ENCODE results near the gene NKX2-4. TPM values are rescaled to one million over a fixed set of nuclear protein-coding genes. Genes with fewer than 3 reads are reported as not detected.

The NKX2-4 gene
- total RNA-seq, 4 donors from 2014 or later: not detected

- DNase-seq (ENCODE audit: low spot score in 2 of 2): no peak
- 97 to 99% methylated on average over 5 of the region's 5 CpGs for WGBS, 2 donors
- intact Hi-C loops (cut with DNase I; ENCODE audit: low total_unique reads): no loop called here
- TF ChIP-seq POLR2A (IDR thresholded peaks at IDR 0.05): no peak
- H3K4me3 ChIP-seq (ENCODE audit: low read depth, poor library complexity, severe bottlenecking): no peak overlapping the region
These were observed 12.9 kb downstream of the NKX2-4 start for GRCh38 chr20:21384308-21384892.

GRCh38 chr20:21381619-21382018 is 15.7 kb downstream of the NKX2-4 start:
- H3K4me3 ChIP-seq (ENCODE audit: low read depth, poor library complexity, severe bottlenecking): no peak overlapping the region
- intact Hi-C loops (cut with DNase I; ENCODE audit: low total_unique reads): no loop called here
- 87 to 100% methylated on average over 1 of the region's 1 CpG for WGBS, 2 donors
- no peak for DNase-seq (ENCODE audit: low spot score in 2 of 2)
- no peak for TF ChIP-seq CTCF (IDR thresholded peaks at IDR 0.05)
- TF ChIP-seq POLR2A (IDR thresholded peaks at IDR 0.05): no peak

- no peak for DNase-seq (ENCODE audit: low spot score in 2 of 2)
- H3K4me3 ChIP-seq (ENCODE audit: low read depth, poor library complexity, severe bottlenecking): no peak overlapping the region
- WGBS, 2 donors: 76 to 89% methylated on average over 2 of the region's 2 CpGs
- no peak for TF ChIP-seq POLR2A (IDR thresholded peaks at IDR 0.05)
- no peak for TF ChIP-seq CTCF (IDR thresholded peaks at IDR 0.05)
- intact Hi-C loops (cut with DNase I; ENCODE audit: low total_unique reads): no loop called here
These were observed 16.6 kb downstream of the NKX2-4 start for GRCh38 chr20:21380711-21381110.

GRCh38 chr20:21378259-21378658 is 19.1 kb downstream of the NKX2-4 start:
- no peak overlapping the region for H3K4me3 ChIP-seq (ENCODE audit: low read depth, poor library complexity, severe bottlenecking)
- DNase-seq (ENCODE audit: low spot score in 2 of 2): no peak
- 93 to 95% methylated on average over 5 of the region's 5 CpGs for WGBS, 2 donors
- intact Hi-C loops (cut with DNase I; ENCODE audit: low total_unique reads): no loop called here
- TF ChIP-seq POLR2A (IDR thresholded peaks at IDR 0.05) (no peak), CTCF (IDR thresholded peaks at IDR 0.05) (no peak)

GRCh38 chr20:21377701-21378100 is 19.6 kb downstream of the NKX2-4 start:
- intact Hi-C loops (cut with DNase I; ENCODE audit: low total_unique reads): no loop called here
- WGBS, 2 donors: 96% methylated on average over 9 of the region's 9 CpGs
- no peak for DNase-seq (ENCODE audit: low spot score in 2 of 2)
- H3K4me3 ChIP-seq (ENCODE audit: low read depth, poor library complexity, severe bottlenecking): no peak overlapping the region
- no peak for TF ChIP-seq CTCF (IDR thresholded peaks at IDR 0.05)
- no peak for TF ChIP-seq POLR2A (IDR thresholded peaks at IDR 0.05)

- 92 to 97% methylated on average over 3 of the region's 3 CpGs for WGBS, 2 donors
- intact Hi-C loops (cut with DNase I; ENCODE audit: low total_unique reads): no loop called here
These were observed 20.7 kb downstream of the NKX2-4 start for GRCh38 chr20:21376626-21377025.

More at GRCh38 chr20:21376626-21377025, 20.7 kb downstream of the NKX2-4 start:
- no peak overlapping the region for H3K4me3 ChIP-seq (ENCODE audit: low read depth, poor library complexity, severe bottlenecking)
- TF ChIP-seq CTCF (IDR thresholded peaks at IDR 0.05) (no peak), POLR2A (IDR thresholded peaks at IDR 0.05) (no peak)
- no peak for DNase-seq (ENCODE audit: low spot score in 2 of 2)
